Measurements from ENCODE around the gene CANX.

DNA sequence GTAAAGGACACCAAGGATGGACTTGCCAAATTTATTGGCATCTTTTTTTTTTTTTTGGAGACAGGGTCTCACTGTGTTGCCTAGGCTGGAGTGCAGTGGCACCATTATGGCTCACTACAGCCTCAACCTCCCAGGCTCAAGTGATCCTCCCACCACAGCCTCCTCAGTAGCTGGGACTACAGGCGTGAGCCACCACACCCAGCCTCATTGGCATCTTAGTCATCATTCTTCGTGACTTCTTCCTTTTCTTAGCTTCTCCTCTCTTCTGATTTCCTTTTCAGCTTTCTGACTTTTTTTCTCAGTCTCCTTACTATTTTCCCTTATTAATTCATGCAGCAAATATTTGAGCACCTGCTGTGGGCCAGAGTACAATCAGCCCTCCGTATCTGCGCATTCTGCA is 40.0 kb downstream of the CANX start:
- TF ChIP-seq EGR1 (IDR thresholded peaks at IDR 0.05) (no peak), RAD21 (IDR thresholded peaks at IDR 0.05; ENCODE audit: low read depth) (no peak), TEAD4 (IDR thresholded peaks at IDR 0.05) (no peak), TCF12 (IDR thresholded peaks at IDR 0.05; ENCODE audit: low read depth) (no peak)
- TF ChIP-seq, protein P1, sequence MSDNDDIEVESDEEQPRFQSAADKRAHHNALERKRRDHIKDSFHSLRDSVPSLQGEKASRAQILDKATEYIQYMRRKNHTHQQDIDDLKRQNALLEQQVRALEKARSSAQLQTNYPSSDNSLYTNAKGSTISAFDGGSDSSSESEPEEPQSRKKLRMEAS (IDR thresholded peaks at IDR 0.05), result no peak
- TF ChIP-seq, protein P2, sequence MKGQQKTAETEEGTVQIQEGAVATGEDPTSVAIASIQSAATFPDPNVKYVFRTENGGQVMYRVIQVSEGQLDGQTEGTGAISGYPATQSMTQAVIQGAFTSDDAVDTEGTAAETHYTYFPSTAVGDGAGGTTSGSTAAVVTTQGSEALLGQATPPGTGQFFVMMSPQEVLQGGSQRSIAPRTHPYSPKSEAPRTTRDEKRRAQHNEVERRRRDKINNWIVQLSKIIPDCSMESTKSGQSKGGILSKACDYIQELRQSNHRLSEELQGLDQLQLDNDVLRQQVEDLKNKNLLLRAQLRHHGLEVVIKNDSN (IDR thresholded peaks at IDR 0.05), result no peak
